SJSA1 (cell line): Measurements from ENCODE around the gene MPP7. TPM values are rescaled to one million over a fixed set of nuclear protein-coding genes. Genes with fewer than 3 reads are reported as not detected.
"Not testable (repeated sequence)": the region's sequence is repeated elsewhere in the genome, so short reads cannot be mapped to it uniquely, and the experiment has no call there.

Experiments
- DNase-seq, 2 experiments: peaks; one replicate each; pipeline ENCODE4 v3.0.0-alpha.2; 2015 to 2020; ENCODE audit warnings: low spot score in 2 of 2, low read depth in 1 of 2
- H3K27ac ChIP-seq: fragments of 250-450 bp; sonication (Bioruptor Pico); 2 replicates; pipeline ENCODE4 v1.5.1; 2020; ENCODE audit warnings: mild to moderate bottlenecking, moderate library complexity
- H3K27me3 ChIP-seq: fragments of 250-450 bp; sonication (Bioruptor Pico); replicated peaks from 2 replicates; pipeline ENCODE4 v1.5.1; 2020; ENCODE audit warnings: mild to moderate bottlenecking, moderate library complexity
- H3K36me3 ChIP-seq: fragments of 250-450 bp; sonication (Bioruptor Pico); 2 replicates; pipeline ENCODE4 v1.5.1; 2020; ENCODE audit warnings: mild to moderate bottlenecking
- H3K4me1 ChIP-seq: fragments of 250-450 bp; sonication (Bioruptor Pico); replicated peaks from 2 replicates; pipeline ENCODE4 v1.6.1; 2021; ENCODE audit warnings: mild to moderate bottlenecking
- H3K4me3 ChIP-seq: fragments of 250-450 bp; sonication (Bioruptor Pico); 2 replicates; pipeline ENCODE4 v1.5.1; 2020; ENCODE audit warnings: mild to moderate bottlenecking
- H3K9me3 ChIP-seq: fragments of 250-450 bp; sonication (Bioruptor Pico); replicated peaks from 2 replicates; pipeline ENCODE4 v1.5.1; 2020; ENCODE audit warnings: mild to moderate bottlenecking
- total RNA-seq: library from RNA; depleted of rRNA; stranded (reverse); fragments of >200 nt; shearing (Covaris generic); gene quantifications from 2 replicates; pipeline ENCODE4 v1.2.3, GENCODE V29; 2014

MPP7 gene
- total RNA-seq, 1 experiment from 2014 or later, result 1.6 TPM

DNA sequence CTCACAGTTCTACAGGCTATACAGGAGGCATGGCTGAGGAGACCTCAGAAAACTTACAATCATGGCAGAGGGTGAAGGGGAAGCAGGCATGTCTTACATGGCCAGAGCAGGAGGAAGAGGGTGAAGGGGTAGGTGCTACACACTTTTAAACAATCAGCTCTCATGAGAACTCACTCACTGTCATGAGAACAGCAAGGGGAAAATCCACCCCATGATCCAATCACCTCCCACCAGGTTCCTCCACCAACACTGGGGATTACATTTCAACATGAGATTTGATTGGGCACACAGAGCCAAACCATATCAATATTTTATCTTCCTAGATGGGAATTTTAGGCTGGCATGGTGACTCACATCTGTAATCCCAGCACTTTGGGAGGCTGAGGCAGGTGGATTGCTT lies 16.2 kb upstream of the MPP7 start:
- H3K9me3 ChIP-seq, DNase-seq, H3K4me3 ChIP-seq, H3K27ac ChIP-seq, H3K36me3 ChIP-seq, H3K4me1 ChIP-seq, H3K27me3 ChIP-seq: not testable (repeated sequence)

DNA sequence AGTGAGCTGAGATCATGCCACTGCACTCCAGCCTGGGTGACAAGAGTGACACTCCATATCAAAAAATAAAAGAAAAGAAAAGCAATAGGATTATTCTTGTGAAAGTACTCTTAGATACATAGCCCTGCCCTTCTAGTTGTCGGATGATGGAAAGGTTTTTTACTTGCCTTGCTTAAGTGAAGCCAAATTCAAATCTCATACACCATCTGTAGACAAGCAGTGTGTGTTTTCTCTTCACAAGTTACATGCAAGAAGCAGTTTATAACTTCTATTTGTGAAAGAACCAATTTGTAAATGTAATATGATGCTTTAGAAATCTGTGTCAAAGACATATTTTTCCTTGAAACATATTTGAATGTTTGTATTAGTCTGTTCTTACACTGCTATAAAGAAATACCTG lies 15.8 kb upstream of the MPP7 start:
- Histone ChIP-seq H3K36me3 (no peaks in the 10 kb centered on the region), H3K4me3 (no peak overlapping the region), H3K4me1 (no peaks in the 10 kb centered on the region), H3K27ac (no peak overlapping the region), H3K9me3 (no peaks in the 10 kb centered on the region), H3K27me3 (peaks cover 3% of the 10 kb centered on the region)
- no peak for DNase-seq

DNA sequence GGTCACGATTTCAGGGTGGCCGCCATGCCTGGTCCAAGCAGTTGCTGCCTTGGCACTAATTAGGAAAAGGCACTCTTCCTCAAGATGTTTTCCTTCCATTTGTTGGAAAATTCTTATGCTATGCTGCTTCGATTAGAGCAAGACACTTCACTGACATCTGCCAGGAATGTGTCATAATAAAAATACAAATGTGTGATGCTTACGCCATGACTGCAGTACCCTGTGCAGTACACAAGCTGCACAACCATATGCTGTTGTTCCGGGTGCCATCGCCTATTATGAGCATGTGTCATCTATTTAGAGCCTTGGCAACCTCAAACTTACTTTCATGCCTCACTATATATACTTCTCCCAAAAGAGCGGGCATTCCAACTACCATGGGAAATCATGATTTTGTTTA lies 14.9 kb upstream of the MPP7 start:
- peaks cover 3% of the 10 kb centered on the region for H3K27me3 ChIP-seq
- H3K36me3 ChIP-seq, result no peaks in the 10 kb centered on the region
- H3K4me3 ChIP-seq, result no peak overlapping the region
- H3K4me1 ChIP-seq, result no peaks in the 10 kb centered on the region
- no peak for DNase-seq
- H3K27ac ChIP-seq, result no peak overlapping the region
- H3K9me3 ChIP-seq, result no peaks in the 10 kb centered on the region

DNA sequence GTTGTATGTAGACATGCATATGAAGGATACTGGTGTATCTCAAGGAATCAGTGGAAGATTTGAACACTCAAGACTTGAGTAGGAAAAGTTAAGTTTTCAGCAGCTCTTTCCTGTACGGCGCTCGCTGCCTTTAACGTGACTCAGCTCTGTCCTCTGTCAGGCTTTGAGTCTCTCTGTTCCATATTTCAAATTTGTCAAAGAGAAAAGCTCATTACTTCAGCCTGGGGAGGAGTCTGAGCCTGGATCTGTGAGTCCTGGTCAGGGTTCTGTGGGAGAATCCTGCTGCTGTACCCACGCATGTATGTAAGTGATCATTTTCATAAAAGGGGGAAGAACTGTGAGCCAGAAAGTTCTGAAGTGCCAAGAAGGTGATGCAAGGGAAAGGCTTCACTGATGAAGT lies 13.8 kb upstream of the MPP7 start:
- Histone ChIP-seq H3K27ac (no peak overlapping the region), H3K27me3 (peaks cover 3% of the 10 kb centered on the region), H3K4me3 (no peak overlapping the region), H3K9me3 (no peaks in the 10 kb centered on the region), H3K4me1 (no peaks in the 10 kb centered on the region), H3K36me3 (no peaks in the 10 kb centered on the region)
- DNase-seq, result no peak

DNA sequence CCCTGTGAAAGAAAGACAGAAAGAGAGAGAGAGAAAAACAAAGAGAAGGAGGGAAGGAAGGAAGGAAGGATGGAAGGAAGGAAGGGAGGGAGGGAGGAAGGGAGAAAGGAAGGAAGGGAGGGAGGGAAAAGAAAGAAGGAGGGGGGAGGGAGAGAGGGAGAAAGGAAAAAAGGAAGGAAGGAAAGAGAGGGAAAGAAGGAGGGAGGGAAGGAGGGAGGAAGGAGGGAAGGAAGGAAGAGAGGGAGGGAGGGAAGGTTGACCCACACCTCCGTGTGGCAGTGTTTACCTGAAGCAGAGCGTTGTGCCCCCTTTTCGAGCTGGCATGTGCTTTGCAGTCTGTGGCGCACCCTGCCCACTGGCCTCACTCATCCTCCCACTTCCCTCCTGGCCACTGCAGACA lies 12.3 kb upstream of the MPP7 start:
- no peak overlapping the region for H3K27ac ChIP-seq
- no peaks in the 10 kb centered on the region for H3K4me1 ChIP-seq
- no peak for DNase-seq
- peaks cover 8% of the 10 kb centered on the region for H3K27me3 ChIP-seq
- no peaks in the 10 kb centered on the region for H3K9me3 ChIP-seq
- no peaks in the 10 kb centered on the region for H3K36me3 ChIP-seq
- H3K4me3 ChIP-seq, result no peak overlapping the region

DNA sequence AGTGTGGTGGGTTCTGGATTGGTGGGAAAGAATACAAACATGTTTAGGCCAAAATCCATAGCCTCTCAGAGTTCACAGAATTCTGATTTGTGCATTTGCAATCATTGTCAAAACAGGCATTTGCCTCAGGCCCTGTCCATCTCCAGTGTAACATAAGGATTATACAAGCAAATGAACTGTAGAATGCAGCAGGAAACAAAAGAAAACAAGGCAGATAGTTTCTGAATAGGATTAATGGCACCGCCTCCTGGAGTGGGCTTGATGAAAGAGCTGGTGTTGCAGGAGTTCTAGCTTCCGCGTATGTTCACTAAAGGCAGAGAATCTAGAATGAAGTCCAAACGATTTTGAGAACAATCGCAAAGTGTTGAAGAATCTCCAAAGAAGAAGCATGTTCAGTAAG lies 11.3 kb upstream of the MPP7 start:
- Histone ChIP-seq H3K27me3 (peaks cover 9% of the 10 kb centered on the region), H3K36me3 (no peaks in the 10 kb centered on the region), H3K4me1 (no peaks in the 10 kb centered on the region), H3K27ac (no peak overlapping the region), H3K4me3 (no peak overlapping the region), H3K9me3 (no peaks in the 10 kb centered on the region)
- DNase-seq, result no peak

DNA sequence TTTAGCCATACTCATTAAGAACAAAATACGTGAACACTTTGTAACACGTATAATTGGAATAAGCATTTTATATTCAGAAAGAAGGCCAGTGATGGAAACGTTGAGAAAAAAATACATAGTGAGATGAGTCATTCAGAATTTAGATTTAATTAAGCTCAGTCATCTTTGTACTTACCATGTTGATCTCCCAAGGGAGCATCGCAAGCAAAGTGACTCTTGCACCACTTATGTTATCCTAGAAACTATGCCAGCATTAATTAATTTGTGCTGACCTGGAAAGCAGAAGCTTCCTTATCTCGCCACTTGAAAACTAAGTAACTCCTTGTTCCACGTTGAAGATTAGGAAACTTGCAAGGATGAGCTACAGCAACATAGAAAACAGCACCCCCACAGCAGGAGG lies 9.7 kb upstream of the MPP7 start:
- Histone ChIP-seq H3K27me3 (peaks cover 14% of the 10 kb centered on the region), H3K36me3 (no peaks in the 10 kb centered on the region), H3K9me3 (no peaks in the 10 kb centered on the region), H3K4me1 (no peaks in the 10 kb centered on the region), H3K4me3 (no peak overlapping the region), H3K27ac (no peak overlapping the region)
- no peak for DNase-seq

DNA sequence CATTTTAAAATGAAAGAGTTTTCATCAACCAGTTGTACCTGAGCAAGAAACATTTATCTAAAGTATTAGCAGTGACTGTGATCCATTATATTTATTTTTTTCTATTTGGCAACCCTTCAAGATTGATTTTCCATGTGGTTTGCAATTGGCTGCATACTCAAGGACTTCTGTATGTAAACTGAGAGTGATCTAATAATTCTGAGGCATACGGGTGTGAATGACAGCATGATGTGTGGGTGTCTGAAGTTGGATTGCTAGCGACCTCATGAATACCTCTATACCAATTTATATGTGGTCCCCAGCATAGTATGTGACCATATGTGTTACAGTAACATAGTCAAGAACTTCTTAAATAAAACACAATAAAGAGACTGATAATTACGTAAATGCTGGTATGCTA lies 8.2 kb upstream of the MPP7 start:
- H3K27ac ChIP-seq, result no peak overlapping the region
- no peak overlapping the region for H3K4me3 ChIP-seq
- no peaks in the 10 kb centered on the region for H3K36me3 ChIP-seq
- no peak for DNase-seq
- no peaks in the 10 kb centered on the region for H3K4me1 ChIP-seq
- H3K27me3 ChIP-seq, result peaks cover 18% of the 10 kb centered on the region
- no peaks in the 10 kb centered on the region for H3K9me3 ChIP-seq

DNA sequence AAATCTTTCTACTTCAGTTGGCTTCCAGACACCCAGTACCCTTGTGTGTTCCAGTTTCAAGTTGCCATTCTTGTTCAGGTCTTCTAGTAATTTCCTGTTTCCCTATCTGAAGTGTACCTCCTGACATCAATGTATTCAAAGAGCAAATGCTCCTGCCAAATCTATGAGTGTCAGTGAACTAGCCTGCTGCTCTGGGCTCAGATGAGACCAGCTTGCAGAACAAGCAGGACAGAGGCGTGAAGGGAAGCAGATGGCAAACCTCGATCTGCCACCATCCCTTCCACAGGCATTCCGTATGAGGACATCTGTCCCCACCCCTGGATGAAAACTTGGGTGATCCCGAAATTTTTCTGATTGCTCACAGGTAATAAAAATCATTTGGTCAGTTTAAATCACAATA lies 4.4 kb upstream of the MPP7 start:
- peaks cover 38% of the 10 kb centered on the region for H3K27me3 ChIP-seq
- H3K4me3 ChIP-seq, result no peak overlapping the region
- DNase-seq, result no peak
- H3K36me3 ChIP-seq, result no peaks in the 10 kb centered on the region
- H3K27ac ChIP-seq, result no peak overlapping the region
- H3K4me1 ChIP-seq, result peaks cover 4% of the 10 kb centered on the region; the same call in 1 of the 2 replicates
- no peaks in the 10 kb centered on the region for H3K9me3 ChIP-seq

DNA sequence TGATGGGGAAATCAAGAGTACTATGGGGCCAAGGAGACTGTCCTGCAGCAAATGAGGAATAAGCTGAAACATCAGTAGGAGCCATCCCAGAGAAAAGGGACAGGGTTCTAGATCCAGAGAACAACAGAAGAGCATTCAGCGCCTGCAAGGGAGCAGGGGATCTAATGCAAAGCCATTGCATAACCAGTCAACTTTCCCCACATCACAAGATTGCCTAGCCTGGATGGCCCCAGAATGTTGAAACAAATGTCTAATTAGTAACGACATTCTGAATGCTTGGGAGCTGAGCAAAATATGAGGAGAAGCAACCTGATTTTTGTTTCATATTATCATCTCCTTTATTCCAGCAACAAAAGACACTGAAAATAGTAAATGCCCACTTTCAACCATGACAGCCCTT lies 2.7 kb upstream of the MPP7 start:
- H3K27me3 ChIP-seq, result peaks cover 47% of the 10 kb centered on the region
- no peak for DNase-seq
- peaks cover 4% of the 10 kb centered on the region; the same call in 1 of the 2 replicates for H3K4me1 ChIP-seq
- H3K4me3 ChIP-seq, result no peak overlapping the region
- H3K9me3 ChIP-seq, result no peaks in the 10 kb centered on the region
- no peaks in the 10 kb centered on the region for H3K36me3 ChIP-seq
- no peak overlapping the region for H3K27ac ChIP-seq

DNA sequence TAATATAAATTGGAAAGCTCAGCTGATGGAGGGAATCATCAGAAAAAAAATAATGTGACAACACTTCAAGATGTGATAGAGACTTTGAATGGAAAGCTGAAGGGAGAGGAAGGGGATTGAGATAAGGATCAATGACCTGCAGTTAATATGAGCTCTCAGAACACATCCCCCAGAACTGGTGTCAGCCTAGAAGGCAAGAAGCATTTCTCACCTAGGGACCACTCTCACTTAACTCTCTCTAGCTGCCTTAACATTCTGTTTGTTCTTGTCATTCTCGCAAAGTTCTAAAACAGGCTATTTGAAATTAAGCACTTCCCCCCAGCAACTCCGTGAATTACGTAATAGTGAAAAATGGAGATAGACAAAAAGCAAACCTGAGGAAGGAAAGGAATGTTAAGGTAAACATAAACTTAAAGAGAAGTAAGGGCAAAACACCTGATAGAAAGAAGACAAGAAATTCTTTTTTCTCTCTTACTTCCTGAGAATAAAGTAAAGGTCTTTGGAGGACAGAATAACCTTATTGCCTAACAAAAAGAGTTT lies 1.2 kb upstream of the MPP7 start:
- no peak for DNase-seq
- no peak overlapping the region for H3K4me3 ChIP-seq

DNA sequence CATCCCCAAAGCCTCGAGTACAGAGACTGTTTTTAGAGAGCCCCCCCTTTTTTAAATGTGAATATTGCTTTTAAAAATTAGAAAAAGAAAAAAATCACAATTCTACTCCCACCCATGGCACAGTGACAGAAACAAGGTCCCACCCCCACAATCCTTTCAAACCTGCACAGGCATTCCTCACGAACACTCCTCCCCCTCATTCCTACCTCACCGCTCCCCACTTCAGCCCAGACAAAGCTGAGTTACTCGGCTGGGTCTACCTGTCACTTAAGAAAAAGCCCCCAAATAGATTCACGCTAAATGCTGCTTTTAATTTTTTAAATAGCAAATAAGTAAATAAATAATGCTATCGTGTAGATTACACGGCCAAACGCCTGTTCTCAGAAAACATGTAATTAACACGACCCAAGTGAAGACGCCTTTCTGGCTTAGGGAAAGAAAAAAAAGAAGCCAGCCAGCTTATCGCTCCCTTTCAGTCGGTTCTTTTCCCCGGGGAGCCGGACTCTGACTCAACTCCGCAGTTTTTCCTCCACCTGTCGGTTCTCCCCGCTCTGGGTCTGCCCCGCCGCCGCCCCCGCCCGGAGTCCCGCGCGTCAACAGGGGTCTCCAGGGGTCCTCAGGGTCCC lies 739 bp downstream of the MPP7 start:
- peaks cover 4% of the 10 kb centered on the region; the same call in 1 of the 2 replicates for H3K4me1 ChIP-seq
- no peaks in the 10 kb centered on the region for H3K9me3 ChIP-seq
- H3K27me3 ChIP-seq, result peaks cover 42% of the 10 kb centered on the region
- DNase-seq, result no peak
- peak overlapping the region; percentile 63 for H3K4me3 ChIP-seq
- no peaks in the 10 kb centered on the region for H3K36me3 ChIP-seq
- H3K27ac ChIP-seq, result no peak overlapping the region

More for the DNA sequence above, 1.2 kb upstream of the MPP7 start:
- peaks cover 4% of the 10 kb centered on the region; the same call in 1 of the 2 replicates for H3K4me1 ChIP-seq
- H3K27ac ChIP-seq, result no peak overlapping the region
- no peaks in the 10 kb centered on the region for H3K9me3 ChIP-seq
- peaks cover 42% of the 10 kb centered on the region for H3K27me3 ChIP-seq
- no peaks in the 10 kb centered on the region for H3K36me3 ChIP-seq

DNA sequence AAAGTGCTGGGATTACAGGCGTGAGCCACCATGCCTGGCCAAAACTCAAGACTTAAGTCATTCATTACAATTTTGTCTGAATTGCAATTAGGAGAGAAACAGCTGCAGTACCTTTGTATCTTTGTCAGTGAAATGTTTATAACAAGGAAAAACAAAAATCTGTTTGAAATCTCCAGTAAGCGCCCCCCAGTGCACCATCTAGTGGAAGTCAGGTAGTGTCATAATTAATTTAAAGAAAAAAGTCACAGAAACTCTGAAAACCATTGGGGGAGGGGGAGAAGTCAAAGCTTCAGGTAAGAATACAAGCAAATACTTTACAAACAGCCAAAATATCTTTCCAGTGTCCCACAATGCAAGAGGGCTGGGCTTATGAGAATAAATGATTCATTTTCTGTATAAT lies 2.8 kb downstream of the MPP7 start:
- H3K36me3 ChIP-seq, result no peaks in the 10 kb centered on the region
- H3K27me3 ChIP-seq, result peaks cover 37% of the 10 kb centered on the region
- H3K4me1 ChIP-seq, result peaks cover 4% of the 10 kb centered on the region; the same call in 1 of the 2 replicates
- no peak overlapping the region for H3K27ac ChIP-seq
- H3K4me3 ChIP-seq, result no peak overlapping the region
- no peak for DNase-seq
- no peaks in the 10 kb centered on the region for H3K9me3 ChIP-seq

DNA sequence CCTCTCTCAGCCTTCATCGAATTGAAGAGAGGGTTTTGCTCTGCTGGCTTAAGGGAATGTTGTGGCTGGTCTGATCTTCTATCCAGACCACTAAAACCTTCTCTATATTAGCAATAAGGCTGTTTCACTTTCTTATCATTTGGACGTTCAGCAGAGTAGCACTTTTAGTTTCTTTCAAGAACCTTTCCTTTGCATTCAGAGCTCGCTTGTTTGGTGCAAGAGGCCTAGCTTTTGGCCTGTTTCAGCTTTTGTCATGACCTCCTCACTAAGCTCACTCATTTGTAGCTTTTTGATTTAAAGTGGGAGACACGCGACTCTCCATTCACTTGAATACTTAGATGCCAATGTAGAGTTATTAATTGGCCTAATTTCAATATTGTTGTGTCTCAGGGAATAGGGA lies 3.9 kb downstream of the MPP7 start:
- Histone ChIP-seq H3K4me1 (peaks cover 4% of the 10 kb centered on the region; the same call in 1 of the 2 replicates), H3K4me3 (no peak overlapping the region), H3K27ac (no peak overlapping the region), H3K9me3 (no peaks in the 10 kb centered on the region), H3K36me3 (no peaks in the 10 kb centered on the region), H3K27me3 (peaks cover 27% of the 10 kb centered on the region)
- no peak for DNase-seq

DNA sequence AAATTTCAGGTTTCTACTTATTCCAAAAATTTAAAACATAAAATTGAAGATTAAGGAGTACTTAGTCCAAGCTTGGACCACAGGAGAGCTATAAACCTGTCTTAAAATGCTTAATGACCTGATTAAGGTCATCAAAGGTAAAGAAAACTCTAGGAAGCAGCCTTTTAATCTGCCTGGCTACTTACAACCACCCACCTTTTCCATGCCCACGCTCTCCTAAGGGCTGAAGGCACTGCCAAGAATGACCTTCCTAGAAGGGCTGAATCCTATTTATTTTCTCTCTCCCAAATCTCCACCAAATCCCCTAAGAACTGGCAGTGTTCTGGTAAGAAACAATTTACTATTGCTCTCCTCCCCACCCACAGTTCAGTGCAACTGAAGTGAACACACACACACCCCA lies 6.8 kb downstream of the MPP7 start:
- Histone ChIP-seq H3K27me3 (peaks cover 9% of the 10 kb centered on the region), H3K27ac (no peak overlapping the region), H3K36me3 (no peaks in the 10 kb centered on the region)

More for the DNA sequence above, 6.8 kb downstream of the MPP7 start:
- Histone ChIP-seq H3K9me3 (no peaks in the 10 kb centered on the region), H3K4me1 (no peaks in the 10 kb centered on the region), H3K4me3 (no peak overlapping the region)
- DNase-seq, result no peak
